GM20431 (cell line): ENCODE data around the gene RELB.
"Not testable (repeated sequence)": the region's sequence is repeated elsewhere in the genome, so short reads cannot be mapped to it uniquely, and the experiment has no call there.

Experiments
- in situ Hi-C: fragments of 300-500 bp; cut with MseI, MboI; formaldehyde crosslinking; loops from one replicate; pipeline ENCODE4 v1.15.0; 2020; ENCODE audit warnings: low sequenced_read_pairs; ENCODE audit not compliant: unreplicated experiment

RELB gene, protein sequence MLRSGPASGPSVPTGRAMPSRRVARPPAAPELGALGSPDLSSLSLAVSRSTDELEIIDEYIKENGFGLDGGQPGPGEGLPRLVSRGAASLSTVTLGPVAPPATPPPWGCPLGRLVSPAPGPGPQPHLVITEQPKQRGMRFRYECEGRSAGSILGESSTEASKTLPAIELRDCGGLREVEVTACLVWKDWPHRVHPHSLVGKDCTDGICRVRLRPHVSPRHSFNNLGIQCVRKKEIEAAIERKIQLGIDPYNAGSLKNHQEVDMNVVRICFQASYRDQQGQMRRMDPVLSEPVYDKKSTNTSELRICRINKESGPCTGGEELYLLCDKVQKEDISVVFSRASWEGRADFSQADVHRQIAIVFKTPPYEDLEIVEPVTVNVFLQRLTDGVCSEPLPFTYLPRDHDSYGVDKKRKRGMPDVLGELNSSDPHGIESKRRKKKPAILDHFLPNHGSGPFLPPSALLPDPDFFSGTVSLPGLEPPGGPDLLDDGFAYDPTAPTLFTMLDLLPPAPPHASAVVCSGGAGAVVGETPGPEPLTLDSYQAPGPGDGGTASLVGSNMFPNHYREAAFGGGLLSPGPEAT

DNA sequence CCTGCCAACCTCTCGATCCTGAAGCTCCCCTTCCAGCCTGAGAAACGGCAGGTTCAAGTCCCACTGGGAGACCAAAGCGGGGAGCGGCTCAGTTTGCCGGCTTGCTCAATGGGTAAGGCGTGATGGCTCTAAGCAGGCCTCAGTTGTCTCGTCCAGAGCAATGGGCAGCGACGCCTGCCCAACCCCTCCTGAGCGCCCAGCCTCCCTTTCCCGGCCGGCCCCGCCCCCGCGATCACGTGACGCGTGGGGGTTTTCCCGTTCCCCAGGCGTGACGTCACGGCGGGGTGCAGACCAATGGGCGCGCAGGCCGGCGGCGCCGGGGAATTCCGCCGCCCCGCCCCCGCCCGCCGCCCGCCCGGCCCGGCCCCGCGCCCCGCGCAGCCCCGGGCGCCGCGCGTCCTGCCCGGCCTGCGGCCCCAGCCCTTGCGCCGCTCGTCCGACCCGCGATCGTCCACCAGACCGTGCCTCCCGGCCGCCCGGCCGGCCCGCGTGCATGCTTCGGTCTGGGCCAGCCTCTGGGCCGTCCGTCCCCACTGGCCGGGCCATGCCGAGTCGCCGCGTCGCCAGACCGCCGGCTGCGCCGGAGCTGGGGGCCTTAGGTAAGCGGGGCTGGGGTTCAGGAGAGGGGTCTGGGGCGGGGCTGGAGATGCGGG is at the start of gene RELB:
RELB (plus strand) TSS at position 378 of the 653 bp plus-strand sequence; CDS start at position 494, 116 bp downstream.
- in situ Hi-C loops, result no loop called here

DNA sequence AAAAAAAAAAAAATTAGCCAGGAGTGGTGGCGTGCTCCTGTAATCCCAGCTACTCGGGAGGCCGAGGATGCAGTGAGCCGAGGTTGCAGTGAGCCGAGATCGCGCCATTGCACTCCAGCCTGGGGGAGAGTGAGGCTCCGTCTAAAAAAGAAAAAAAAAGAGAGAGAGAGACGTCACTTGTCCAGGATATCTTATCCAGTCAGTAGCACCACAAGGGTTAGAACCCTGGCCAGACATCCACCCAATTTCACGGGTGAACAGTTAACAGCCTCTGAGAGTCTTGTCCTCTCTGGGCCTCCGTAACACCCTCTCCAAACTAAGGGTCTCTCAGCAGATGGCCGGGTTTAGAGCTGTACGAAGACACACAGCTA is 47.0 kb upstream of the RELB start:
- in situ Hi-C loops, result loop anchor here (10.0 kb wide), 1 partner anchor 49 kb away; the partner anchor contains the start of gene APOE

DNA sequence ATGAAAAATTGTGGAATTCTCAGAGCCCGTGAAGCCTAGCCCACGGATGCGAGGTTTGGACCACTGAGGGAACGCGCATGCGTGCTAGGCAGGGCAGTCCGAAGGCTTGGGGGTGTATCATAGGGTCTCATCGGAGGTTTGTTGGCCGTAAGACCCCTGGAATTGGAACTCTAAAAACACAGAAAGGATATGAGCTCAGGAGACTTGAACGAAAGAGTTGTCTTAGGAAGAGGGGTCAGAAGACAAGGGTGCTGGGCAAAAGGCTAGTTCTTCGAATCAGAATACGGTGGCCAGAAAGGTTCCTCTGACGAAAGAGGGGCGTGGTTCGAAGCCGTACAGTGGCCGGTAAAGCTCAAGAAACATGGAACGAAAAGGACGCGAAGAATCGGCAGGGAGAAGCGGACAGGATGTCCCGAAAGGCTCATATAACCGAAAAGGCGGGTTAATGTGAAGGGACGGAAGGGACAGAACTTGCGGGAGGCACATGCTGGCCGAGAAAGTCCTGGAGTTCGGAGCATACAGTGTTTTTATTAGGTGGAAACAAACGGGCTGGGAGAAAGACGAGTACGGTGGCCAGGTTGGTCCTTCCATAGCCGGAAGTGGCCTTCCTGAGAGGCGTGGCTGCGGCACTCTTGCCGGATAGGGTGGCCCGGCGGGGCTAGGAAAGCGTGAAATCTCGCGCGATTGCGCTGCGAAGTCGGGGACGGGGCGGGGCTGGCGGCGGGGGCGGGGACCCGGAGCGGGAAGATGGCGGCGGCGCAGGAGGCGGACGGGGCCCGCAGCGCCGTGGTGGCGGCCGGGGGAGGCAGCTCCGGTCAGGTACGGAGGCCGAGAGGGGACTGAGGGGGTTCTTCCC is 46.4 kb upstream of the RELB start, which contains the start of gene CLPTM1:
CLPTM1 (plus strand) TSS at position 732 of the 856 bp plus-strand sequence; CDS start at position 748, 16 bp downstream.
- in situ Hi-C loops, result loop anchor here (10.0 kb wide), 1 partner anchor 50 kb away; the partner anchor contains the start of gene APOE

DNA sequence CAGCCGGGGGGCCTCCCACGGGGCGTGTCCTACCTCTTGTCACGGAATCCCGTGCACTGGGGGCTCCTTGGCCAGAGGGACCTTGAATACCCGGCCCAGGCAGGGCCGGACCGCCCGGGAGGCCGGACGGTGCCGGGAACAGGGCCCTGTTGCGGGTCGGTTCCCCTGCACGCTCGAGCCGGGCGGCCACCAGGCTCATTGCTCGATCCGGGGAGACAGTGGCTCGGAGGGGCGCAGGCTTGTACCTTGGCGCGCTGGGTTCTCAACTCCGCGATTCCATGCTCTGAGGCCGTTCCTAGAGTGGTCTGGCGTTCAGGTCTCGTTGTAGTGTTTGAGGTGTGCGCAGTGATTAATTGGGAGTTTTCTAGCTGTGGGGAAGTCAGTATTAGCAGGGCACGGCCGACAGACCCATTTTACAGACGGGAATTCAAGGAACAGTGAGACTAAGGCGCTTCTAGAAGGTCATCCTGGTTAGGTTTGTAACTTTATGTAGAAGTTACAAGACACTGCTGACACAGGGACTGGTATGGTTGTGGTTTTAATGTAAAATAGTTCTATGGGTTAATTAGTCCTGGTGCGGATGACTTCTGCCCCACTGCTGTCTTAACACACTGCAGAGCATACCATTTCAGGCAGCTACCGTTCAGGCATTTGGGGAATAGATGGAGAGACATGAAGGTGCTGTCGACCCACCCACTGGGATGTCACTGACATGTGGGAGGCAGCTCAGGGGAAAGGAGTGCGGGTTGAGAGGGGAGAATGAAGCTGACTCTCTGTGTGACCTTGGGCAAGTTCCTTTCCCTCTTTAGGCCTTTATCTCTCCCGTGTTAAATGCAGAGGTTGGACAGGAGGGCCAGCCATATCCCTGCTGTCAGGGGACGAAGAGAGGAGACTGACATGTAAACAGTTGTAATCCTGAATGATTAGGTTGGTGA is 45.5 kb upstream of the RELB start:
- in situ Hi-C loops, result loop anchor here (10.0 kb wide), 1 partner anchor 51 kb away; the partner anchor contains the start of gene APOE

DNA sequence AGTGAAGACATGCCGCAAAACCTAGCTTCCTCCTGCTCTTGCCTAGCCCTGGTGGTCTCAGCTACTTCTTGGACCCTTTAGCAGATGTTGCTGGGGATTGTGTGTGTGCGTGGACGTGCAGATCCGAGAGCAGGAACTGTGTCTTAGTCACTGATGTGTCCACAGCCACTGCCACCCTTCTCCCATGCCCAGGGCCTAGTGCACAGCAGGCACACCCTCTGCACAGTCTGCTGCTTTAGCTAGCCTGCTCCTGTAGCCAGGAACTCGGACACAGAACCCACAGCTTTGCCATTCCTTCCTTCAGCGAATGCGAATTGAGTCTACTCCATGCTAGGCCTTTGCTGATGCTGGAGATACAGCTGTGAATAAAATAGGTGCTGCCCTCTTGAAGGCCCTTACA is 43.7 kb upstream of the RELB start:
- in situ Hi-C loops, result loop anchor here (10.0 kb wide), 1 partner anchor 53 kb away; the partner anchor contains the start of gene APOE

DNA sequence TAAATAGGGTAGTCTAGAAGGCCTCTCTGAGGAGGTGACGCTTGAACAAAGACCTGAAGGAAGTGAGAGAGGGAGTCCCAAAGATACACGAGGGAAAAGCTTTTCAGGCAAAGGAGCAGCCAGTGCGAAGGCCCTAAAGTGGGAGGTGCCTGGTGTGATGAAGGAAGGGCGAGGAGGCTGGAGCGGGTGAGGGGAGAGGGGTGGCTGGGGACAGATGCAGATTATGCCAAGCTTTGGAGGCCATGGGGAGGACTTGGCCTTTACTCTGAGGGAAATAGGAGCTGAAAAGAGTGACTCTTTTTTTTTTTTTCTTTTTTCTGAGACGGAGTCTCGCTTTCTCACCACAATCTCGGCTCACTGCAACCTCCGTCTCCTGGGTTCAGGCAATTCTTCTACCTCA is 43.2 kb upstream of the RELB start:
- in situ Hi-C loops, result loop anchor here (10.0 kb wide), 1 partner anchor 53 kb away; the partner anchor contains the start of gene APOE

GRCh38 chr19:44959691-44960090 is 41.6 kb upstream of the RELB start:
- in situ Hi-C loops, result loop anchor here (10.0 kb wide), 1 partner anchor 55 kb away; the partner anchor contains the start of gene APOE

- in situ Hi-C loops, result no loop called here
These were observed 40.1 kb upstream of the RELB start for GRCh38 chr19:44960906-44961728.

- in situ Hi-C loops, result no loop called here
These were observed 39.4 kb upstream of the RELB start for GRCh38 chr19:44961821-44962220.

GRCh38 chr19:44968118-44968517 is 33.1 kb upstream of the RELB start:
- in situ Hi-C loops, result no loop called here

GRCh38 chr19:44968670-44969069 is 32.6 kb upstream of the RELB start:
- in situ Hi-C loops, result no loop called here

DNA sequence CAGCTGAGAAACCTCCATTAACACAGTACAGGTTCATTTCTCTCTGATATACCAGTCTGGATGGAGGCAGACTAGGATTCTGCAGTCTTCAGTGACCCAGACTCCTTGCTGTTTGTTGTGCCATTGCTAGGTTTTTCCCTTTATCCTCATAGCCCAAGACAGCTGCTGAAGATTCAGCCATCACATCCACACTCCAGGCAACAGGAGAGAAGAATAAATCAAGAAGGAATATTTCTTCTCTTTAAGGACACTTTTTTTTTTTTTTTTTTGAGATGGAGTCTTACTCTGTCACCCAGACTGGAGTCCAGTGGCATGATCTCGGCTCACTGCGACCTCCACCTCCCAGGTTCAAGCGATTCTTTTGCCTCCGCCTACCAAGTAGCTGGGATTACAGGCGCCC is 31.8 kb upstream of the RELB start:
- in situ Hi-C loops, result no loop called here

DNA sequence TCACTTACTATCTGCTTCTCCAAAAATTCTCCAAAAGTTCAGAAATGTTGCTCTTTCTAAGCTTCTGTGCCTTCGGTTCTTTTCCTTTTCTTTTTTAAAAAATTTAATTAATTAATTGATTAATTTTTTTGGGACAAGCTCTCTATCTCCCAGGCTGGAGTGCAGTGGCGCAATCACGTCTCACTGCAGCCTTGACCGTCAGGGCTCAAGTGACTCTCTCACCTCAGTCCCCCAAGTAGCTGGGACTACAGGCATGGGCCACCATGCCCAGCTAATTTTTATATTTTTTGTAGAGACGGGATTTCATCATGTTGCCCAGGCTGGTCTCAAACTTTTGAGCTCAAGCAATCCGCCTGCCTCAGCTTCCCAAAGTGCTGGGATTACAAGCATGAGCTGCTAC is 29.8 kb upstream of the RELB start:
- in situ Hi-C loops, result not testable (repeated sequence)

DNA sequence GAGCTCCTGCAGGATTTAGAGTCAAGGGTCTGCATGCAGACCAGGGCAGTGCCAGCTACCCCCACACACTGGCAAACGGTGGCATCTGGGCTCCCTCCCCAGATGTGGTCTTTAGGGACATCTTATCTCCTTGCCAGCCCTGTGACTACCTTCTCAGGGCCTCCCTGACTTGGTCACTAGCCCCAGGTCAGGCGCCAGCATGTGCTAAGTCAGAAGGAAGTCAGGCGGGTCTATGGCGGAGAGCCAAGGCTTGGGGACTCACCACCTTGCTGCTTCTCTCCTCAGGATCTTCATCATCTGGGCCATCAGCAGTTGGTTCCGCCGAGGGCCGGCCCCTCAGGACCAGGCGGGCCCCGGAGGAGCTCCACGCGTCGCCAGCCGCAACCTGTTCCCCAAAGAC is 28.5 kb upstream of the RELB start:
- in situ Hi-C loops, result no loop called here

GRCh38 chr19:44973982-44974735 is 27.1 kb upstream of the RELB start:
- in situ Hi-C loops, result no loop called here

DNA sequence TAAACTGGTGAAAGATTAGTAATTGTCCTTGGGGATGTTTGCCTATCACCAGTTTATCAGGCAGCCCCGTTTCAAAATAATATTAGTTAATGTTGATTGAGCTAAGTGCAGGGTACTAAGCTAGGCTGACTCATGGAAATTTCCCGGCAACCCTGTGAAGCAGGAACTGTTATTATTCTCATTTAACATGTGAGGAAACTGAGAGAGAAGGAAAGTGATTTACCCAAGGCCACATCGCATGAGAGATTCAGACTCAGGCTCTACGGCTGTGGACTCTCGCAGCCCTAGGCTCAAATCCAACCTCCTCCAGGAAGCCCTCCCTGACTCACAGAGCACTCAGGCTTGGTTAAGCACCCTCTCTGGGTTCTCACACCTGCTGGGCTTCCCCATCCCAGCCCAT is 26.4 kb upstream of the RELB start:
- in situ Hi-C loops, result no loop called here

DNA sequence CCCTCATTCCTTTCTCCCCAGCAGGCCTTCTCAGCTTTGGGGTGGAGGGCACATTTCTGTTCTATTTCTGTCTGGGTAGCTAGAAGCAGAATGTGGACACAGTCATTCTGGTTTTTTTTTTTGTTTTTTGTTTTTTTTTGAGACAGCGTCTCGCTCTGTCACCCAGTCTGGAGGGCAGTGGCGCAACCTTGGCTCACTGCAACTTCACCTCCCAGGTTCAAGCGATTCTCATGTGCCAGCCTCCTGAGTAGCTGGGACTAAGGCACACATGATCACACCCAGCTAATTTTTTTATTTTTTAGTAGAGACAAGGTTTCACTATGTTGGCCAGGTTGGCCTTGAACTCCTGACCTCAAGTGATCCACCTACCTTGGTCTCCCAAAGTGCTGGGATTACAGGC is 25.8 kb upstream of the RELB start:
- in situ Hi-C loops, result no loop called here
